Measurements from ENCODE around the gene POTEJ.
"Not testable (repeated sequence)": the region's sequence is repeated elsewhere in the genome, so short reads cannot be mapped to it uniquely, and the experiment has no call there.

DNA sequence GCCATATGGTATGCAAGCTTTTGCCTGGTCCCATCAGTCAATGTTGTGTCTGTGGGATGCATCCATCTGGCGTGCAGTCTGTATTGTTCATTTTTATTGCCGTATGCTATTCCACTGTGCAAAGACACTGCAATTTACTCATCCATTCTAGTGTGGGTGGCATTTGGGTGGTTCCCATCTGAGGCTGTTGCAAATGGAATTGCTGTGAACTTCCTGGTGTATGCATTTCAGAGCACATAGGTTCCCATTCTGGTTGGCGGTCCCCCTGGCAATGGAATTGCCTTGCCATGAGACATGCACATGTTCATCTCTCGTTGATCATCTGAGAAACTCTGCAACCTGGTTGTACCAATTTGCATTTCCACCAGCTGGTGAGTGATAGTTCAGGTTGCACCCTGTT is 33.7 kb upstream of the POTEJ start:
- TF ChIP-seq, protein P1, sequence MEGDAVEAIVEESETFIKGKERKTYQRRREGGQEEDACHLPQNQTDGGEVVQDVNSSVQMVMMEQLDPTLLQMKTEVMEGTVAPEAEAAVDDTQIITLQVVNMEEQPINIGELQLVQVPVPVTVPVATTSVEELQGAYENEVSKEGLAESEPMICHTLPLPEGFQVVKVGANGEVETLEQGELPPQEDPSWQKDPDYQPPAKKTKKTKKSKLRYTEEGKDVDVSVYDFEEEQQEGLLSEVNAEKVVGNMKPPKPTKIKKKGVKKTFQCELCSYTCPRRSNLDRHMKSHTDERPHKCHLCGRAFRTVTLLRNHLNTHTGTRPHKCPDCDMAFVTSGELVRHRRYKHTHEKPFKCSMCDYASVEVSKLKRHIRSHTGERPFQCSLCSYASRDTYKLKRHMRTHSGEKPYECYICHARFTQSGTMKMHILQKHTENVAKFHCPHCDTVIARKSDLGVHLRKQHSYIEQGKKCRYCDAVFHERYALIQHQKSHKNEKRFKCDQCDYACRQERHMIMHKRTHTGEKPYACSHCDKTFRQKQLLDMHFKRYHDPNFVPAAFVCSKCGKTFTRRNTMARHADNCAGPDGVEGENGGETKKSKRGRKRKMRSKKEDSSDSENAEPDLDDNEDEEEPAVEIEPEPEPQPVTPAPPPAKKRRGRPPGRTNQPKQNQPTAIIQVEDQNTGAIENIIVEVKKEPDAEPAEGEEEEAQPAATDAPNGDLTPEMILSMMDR (IDR thresholded peaks at IDR 0.05; ENCODE audit: borderline replicate concordance, extremely low read depth, low read length, poor library complexity, severe bottlenecking) = not testable (repeated sequence)
- not testable (repeated sequence) for TF ChIP-seq EZH2 (IDR thresholded peaks at IDR 0.05; ENCODE audit: borderline replicate concordance, low read depth, low read length, severe bottlenecking)

Measured in DND-41 (cell line).